ENCODE data around the gene DYRK1B. TPM values are rescaled to one million over a fixed set of nuclear protein-coding genes. Genes with fewer than 3 reads are reported as not detected.
A peak's percentile ranks its signal among the peaks of the same experiment; 100 is the strongest.
"Not testable (repeated sequence)": the region's sequence is repeated elsewhere in the genome, so short reads cannot be mapped to it uniquely, and the experiment has no call there.

DYRK1B gene
- total RNA-seq: 54.0 to 60.2 TPM (median 54.7 TPM) in 3 replicates

GRCh38 chr19:39833464-39834286, at the start of gene DYRK1B:
Gene DYRK1B, minus strand, starts transcription at chr19:39834162. Its CDS starts 2,295 bp downstream, at chr19:39831867.
- peak; percentile 98 to 99 for DNase-seq (ENCODE audit: low spot score in 2 of 2, unreplicated experiment in 2 of 2)
- H3K4me1 Mint-ChIP-seq: peaks cover 19% of the 10 kb centered on the region
- TF ChIP-seq CTCF (IDR thresholded peaks at IDR 0.05; ENCODE audit: unreplicated experiment): no peak
- peak within 1 kb of the TSS; percentile 77 for H3K4me3 Mint-ChIP-seq
- H3K36me3 Mint-ChIP-seq: peaks cover 35% of the 10 kb centered on the region
- no peaks in the 10 kb centered on the region for H3K9me3 Mint-ChIP-seq
- peak within 1 kb of the TSS; percentile 93 for H3K27ac Mint-ChIP-seq
- no peaks in the 10 kb centered on the region for H3K27me3 Mint-ChIP-seq (ENCODE audit: low read depth)

- H3K27ac Mint-ChIP-seq; DNase-seq (ENCODE audit: low spot score in 2 of 2, unreplicated experiment in 2 of 2); H3K36me3 Mint-ChIP-seq; H3K9me3 Mint-ChIP-seq; H3K27me3 Mint-ChIP-seq (ENCODE audit: low read depth); H3K4me3 Mint-ChIP-seq; H3K4me1 Mint-ChIP-seq: not testable (repeated sequence)
Observed at GRCh38 chr19:39882645-39883044, 48.7 kb upstream of the DYRK1B start.

GRCh38 chr19:39881495-39882110, 47.6 kb upstream of the DYRK1B start:
- H3K4me3 Mint-ChIP-seq; H3K36me3 Mint-ChIP-seq; H3K27me3 Mint-ChIP-seq (ENCODE audit: low read depth); H3K9me3 Mint-ChIP-seq; H3K27ac Mint-ChIP-seq; H3K4me1 Mint-ChIP-seq: not testable (repeated sequence)
- peak; percentile 28 for TF ChIP-seq CTCF (IDR thresholded peaks at IDR 0.05; ENCODE audit: unreplicated experiment)
- peak in 1 of 2 experiments; percentile 63 for DNase-seq (ENCODE audit: low spot score in 2 of 2, unreplicated experiment in 2 of 2)

- not testable (repeated sequence) for H3K27ac Mint-ChIP-seq; H3K9me3 Mint-ChIP-seq; H3K27me3 Mint-ChIP-seq (ENCODE audit: low read depth); H3K4me3 Mint-ChIP-seq; H3K36me3 Mint-ChIP-seq; H3K4me1 Mint-ChIP-seq; DNase-seq (ENCODE audit: low spot score in 2 of 2, unreplicated experiment in 2 of 2)
Observed at GRCh38 chr19:39880241-39880640, 46.3 kb upstream of the DYRK1B start.

GRCh38 chr19:39879796-39880195, 45.8 kb upstream of the DYRK1B start:
- not testable (repeated sequence) for H3K36me3 Mint-ChIP-seq; DNase-seq (ENCODE audit: low spot score in 2 of 2, unreplicated experiment in 2 of 2); H3K9me3 Mint-ChIP-seq; H3K27me3 Mint-ChIP-seq (ENCODE audit: low read depth); H3K4me1 Mint-ChIP-seq; H3K4me3 Mint-ChIP-seq; H3K27ac Mint-ChIP-seq

GRCh38 chr19:39878866-39879265, 44.9 kb upstream of the DYRK1B start:
- H3K36me3 Mint-ChIP-seq; H3K4me1 Mint-ChIP-seq; H3K4me3 Mint-ChIP-seq; H3K27ac Mint-ChIP-seq; DNase-seq (ENCODE audit: low spot score in 2 of 2, unreplicated experiment in 2 of 2); H3K27me3 Mint-ChIP-seq (ENCODE audit: low read depth); H3K9me3 Mint-ChIP-seq: not testable (repeated sequence)

GRCh38 chr19:39878398-39878797, 44.4 kb upstream of the DYRK1B start:
- Mint-ChIP-seq H3K4me1 (no peaks in the 10 kb centered on the region), H3K4me3 (no peak overlapping the region), H3K27ac (no peak overlapping the region), H3K36me3 (no peaks in the 10 kb centered on the region), H3K27me3 (ENCODE audit: low read depth) (no peaks in the 10 kb centered on the region), H3K9me3 (no peaks in the 10 kb centered on the region)
- DNase-seq (ENCODE audit: low spot score in 2 of 2, unreplicated experiment in 2 of 2): no peak
- TF ChIP-seq CTCF (IDR thresholded peaks at IDR 0.05; ENCODE audit: unreplicated experiment): no peak

GRCh38 chr19:39877982-39878381, 44.0 kb upstream of the DYRK1B start:
- not testable (repeated sequence) for DNase-seq (ENCODE audit: low spot score in 2 of 2, unreplicated experiment in 2 of 2); H3K36me3 Mint-ChIP-seq; H3K27ac Mint-ChIP-seq; H3K4me3 Mint-ChIP-seq; H3K27me3 Mint-ChIP-seq (ENCODE audit: low read depth); H3K4me1 Mint-ChIP-seq; H3K9me3 Mint-ChIP-seq

- H3K9me3 Mint-ChIP-seq; H3K27ac Mint-ChIP-seq; H3K36me3 Mint-ChIP-seq; H3K4me3 Mint-ChIP-seq; DNase-seq (ENCODE audit: low spot score in 2 of 2, unreplicated experiment in 2 of 2); H3K27me3 Mint-ChIP-seq (ENCODE audit: low read depth); H3K4me1 Mint-ChIP-seq: not testable (repeated sequence)
Observed at GRCh38 chr19:39877488-39877887, 43.5 kb upstream of the DYRK1B start.

GRCh38 chr19:39876486-39876885, 42.5 kb upstream of the DYRK1B start:
- H3K27me3 Mint-ChIP-seq (ENCODE audit: low read depth); H3K9me3 Mint-ChIP-seq; H3K4me1 Mint-ChIP-seq; H3K27ac Mint-ChIP-seq; H3K4me3 Mint-ChIP-seq; DNase-seq (ENCODE audit: low spot score in 2 of 2, unreplicated experiment in 2 of 2); H3K36me3 Mint-ChIP-seq: not testable (repeated sequence)

GRCh38 chr19:39875401-39875864, 41.5 kb upstream of the DYRK1B start:
- DNase-seq (ENCODE audit: low spot score in 2 of 2, unreplicated experiment in 2 of 2); H3K4me1 Mint-ChIP-seq; H3K36me3 Mint-ChIP-seq; H3K27ac Mint-ChIP-seq; H3K4me3 Mint-ChIP-seq; H3K9me3 Mint-ChIP-seq; H3K27me3 Mint-ChIP-seq (ENCODE audit: low read depth): not testable (repeated sequence)

Data from mesothelial cell of epicardium (in vitro differentiated cells).